Epithelial cell of esophagus (primary cell): ENCODE measurements around the gene HELZ2.

Experiments
- DNase-seq: peaks from one replicate; pipeline ENCODE4 v3.0.0; 2010; ENCODE audit warnings: low read depth
- H3K4me3 ChIP-seq: 2 replicates; pipeline ENCODE4 v1.5.1; 2011; ENCODE audit warnings: mild to moderate bottlenecking, low read length, control low read depth
- CTCF ChIP-seq: IDR thresholded peaks from 2 replicates; pipeline ENCODE4 v1.5.1; 2011; ENCODE audit warnings: low read depth, mild to moderate bottlenecking, low read length, control low read depth, inconsistent platforms; ENCODE audit not compliant: insufficient read depth; ENCODE audit errors: missing control alignments

HELZ2 gene

GRCh38 chr20:63570281-63571086 lies 3.6 kb downstream of the HELZ2 start:
- no peak for TF ChIP-seq CTCF
- H3K4me3 ChIP-seq = no peak overlapping the region
- no peak for DNase-seq

- no peak for DNase-seq
- TF ChIP-seq CTCF = no peak
- no peak overlapping the region for H3K4me3 ChIP-seq
These were observed 4.8 kb downstream of the HELZ2 start for GRCh38 chr20:63568986-63569949.

GRCh38 chr20:63568170-63568981 lies 5.7 kb downstream of the HELZ2 start:
- TF ChIP-seq CTCF = no peak
- H3K4me3 ChIP-seq = no peak overlapping the region

DNA sequence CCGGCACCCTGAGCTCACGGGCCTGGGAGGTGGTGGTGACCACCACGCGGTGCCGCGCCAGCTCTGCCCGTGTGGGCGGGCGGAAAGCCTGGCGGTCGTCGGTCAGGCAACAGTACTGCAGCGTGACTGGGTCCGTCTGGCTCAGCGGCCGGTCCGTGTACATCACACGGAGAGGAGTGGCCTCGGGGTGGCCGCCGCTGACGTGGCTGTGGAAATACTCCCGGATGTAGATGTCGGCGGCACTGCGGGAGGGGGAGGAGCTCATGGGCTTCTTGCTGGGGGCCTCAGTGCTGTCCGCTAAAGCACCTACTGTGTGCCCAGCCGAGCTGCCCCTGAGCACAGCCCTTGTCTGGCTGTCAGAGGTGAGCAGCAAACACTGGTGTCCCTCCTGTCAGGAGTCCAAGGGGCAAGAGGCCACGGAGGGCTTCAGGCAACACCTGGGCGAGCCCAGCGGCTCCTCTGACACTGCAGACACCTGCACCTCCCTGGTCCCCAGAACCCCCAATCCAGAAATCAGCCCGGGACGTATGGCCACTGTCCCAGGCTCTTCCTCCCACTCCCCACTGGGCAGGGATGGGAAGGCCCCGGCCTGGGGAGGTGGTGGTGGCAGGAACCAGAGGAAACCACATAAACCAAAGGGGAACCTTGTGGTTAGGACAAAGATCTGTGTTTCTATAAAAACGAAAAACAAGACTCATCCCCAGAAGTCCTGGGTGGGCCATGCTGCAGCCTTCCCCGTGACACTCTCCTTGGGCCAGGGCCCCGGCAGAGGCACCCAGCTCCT lies 6.5 kb downstream of the HELZ2 start:
- no peak for DNase-seq
- no peak overlapping the region for H3K4me3 ChIP-seq
- TF ChIP-seq CTCF = no peak

More at GRCh38 chr20:63568170-63568981, 5.7 kb downstream of the HELZ2 start:
- no peak for DNase-seq

DNA sequence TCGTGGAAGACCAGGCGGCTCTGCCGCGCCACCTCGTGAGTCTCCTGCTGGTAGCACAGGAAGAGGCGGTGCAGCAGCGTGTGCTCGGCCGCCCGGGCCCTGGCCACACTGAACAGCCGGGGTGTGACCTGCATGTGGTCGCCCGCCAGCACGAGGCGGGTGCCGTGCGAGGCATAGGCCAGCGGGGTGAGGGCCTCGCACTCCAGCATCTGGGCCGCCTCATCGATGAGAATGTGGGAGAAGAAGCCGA lies 7.0 kb downstream of the HELZ2 start:
- DNase-seq = no peak
- no peak overlapping the region for H3K4me3 ChIP-seq
- no peak for TF ChIP-seq CTCF
